ENCODE measurements around the gene TAS2R41. TPM values are rescaled to one million over a fixed set of nuclear protein-coding genes. Genes with fewer than 3 reads are reported as not detected.
"Not testable (repeated sequence)": the region's sequence is repeated elsewhere in the genome, so short reads cannot be mapped to it uniquely, and the experiment has no call there.

TAS2R41 gene
- total RNA-seq, 2 donors from 2014 or later: not detected

DNA sequence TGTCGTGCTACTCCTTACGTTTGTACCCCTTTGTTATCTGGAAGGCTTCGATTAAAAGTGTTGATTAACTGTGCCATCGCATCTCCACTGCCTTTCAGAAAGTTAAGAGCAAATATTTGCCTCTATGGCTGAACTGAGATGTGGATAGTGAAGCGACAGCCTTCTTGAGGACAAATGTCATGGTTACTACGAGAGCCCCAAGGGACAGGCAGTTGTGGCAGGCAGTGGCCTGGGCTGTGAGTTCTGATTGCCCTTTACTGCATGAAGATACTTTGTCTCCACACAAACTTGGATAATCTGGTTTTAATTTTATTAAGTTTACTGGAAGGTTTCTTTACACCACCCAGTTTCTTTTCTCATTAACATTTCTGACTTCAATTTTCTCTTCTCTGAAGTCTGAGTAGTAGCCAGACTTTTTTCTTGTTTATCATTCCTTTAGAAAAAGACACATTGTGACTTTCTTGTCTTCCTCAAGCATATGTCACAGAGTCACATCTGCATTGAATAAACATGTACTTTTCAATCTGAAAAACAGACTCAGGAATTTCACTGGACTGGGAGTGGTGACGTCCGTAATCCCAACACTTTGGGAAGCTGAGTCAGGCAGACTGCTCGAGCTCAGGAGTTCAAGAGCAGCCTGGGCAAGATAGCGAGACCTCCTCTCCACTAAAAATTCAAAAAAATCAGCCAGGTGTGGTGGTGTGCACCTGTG, 1.5 kb downstream of the TAS2R41 start:
- H3K4me3 ChIP-seq: no peak overlapping the region
- TF ChIP-seq, protein P1, sequence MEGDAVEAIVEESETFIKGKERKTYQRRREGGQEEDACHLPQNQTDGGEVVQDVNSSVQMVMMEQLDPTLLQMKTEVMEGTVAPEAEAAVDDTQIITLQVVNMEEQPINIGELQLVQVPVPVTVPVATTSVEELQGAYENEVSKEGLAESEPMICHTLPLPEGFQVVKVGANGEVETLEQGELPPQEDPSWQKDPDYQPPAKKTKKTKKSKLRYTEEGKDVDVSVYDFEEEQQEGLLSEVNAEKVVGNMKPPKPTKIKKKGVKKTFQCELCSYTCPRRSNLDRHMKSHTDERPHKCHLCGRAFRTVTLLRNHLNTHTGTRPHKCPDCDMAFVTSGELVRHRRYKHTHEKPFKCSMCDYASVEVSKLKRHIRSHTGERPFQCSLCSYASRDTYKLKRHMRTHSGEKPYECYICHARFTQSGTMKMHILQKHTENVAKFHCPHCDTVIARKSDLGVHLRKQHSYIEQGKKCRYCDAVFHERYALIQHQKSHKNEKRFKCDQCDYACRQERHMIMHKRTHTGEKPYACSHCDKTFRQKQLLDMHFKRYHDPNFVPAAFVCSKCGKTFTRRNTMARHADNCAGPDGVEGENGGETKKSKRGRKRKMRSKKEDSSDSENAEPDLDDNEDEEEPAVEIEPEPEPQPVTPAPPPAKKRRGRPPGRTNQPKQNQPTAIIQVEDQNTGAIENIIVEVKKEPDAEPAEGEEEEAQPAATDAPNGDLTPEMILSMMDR (IDR thresholded peaks at IDR 0.05): no peak
- H3K27me3 ChIP-seq: no peaks in the 10 kb centered on the region
- H3K9me3 ChIP-seq: no peaks in the 10 kb centered on the region
- H3K36me3 ChIP-seq: no peaks in the 10 kb centered on the region
- H3K4me1 ChIP-seq: no peaks in the 10 kb centered on the region
- DNase-seq: no peak
- no peak overlapping the region for H3K9ac ChIP-seq (ENCODE audit: low read depth in 2 of 2, low read length in 2 of 2)
- H3K27ac ChIP-seq: no peak overlapping the region
- intact Hi-C loops (cut with DNase I): no loop called here

DNA sequence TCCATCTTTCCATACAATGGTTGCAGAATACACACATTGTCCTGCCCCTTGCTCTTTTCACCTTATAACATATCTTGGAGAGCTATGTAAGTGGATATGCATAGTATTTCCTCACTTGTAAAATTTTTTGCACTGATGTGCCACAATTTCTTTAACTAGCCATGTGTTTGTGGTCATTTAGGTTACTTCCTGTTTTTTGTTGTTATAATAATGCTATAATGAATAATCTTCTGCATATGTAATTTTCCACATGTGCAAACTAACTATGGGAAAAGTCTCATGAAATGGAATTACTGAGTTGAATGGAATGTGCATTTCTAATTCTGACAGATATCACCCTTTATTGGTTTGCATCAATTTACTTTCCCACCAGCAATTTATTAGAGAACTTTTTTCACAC, 2.8 kb downstream of the TAS2R41 start:
- intact Hi-C loops (cut with DNase I): no loop called here
- Histone ChIP-seq H3K27ac (no peak overlapping the region), H3K36me3 (no peaks in the 10 kb centered on the region), H3K27me3 (no peaks in the 10 kb centered on the region), H3K9ac (ENCODE audit: low read depth in 2 of 2, low read length in 2 of 2) (no peak overlapping the region), H3K4me1 (no peaks in the 10 kb centered on the region), H3K9me3 (no peaks in the 10 kb centered on the region), H3K4me3 (no peak overlapping the region)
- no peak for DNase-seq
- TF ChIP-seq, protein P1 (IDR thresholded peaks at IDR 0.05): no peak

DNA sequence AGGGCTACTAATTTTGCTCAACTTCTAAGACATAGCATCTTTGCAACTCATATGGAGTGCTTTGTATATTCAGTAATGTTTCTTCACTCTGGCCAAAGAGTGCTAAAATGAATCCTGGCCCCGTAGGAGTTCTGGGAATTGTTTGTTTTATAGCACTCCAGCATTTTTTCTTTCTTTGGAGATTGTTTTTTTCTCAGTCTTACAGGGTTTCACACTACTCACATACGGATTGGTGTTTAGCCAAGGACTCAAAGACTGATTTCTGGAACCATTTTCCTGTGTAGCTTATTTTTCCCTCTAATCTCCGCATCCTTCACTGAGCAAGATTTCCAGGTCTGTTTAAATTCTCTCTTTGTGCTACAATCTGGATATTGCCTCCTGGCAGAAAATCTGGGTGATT, 6.4 kb downstream of the TAS2R41 start:
- TF ChIP-seq, protein P1 (IDR thresholded peaks at IDR 0.05): no peak
- no peak overlapping the region for H3K4me3 ChIP-seq
- H3K27me3 ChIP-seq: no peaks in the 10 kb centered on the region
- no peaks in the 10 kb centered on the region for H3K36me3 ChIP-seq
- no peak overlapping the region for H3K9ac ChIP-seq (ENCODE audit: low read depth in 2 of 2, low read length in 2 of 2)
- no peak overlapping the region for H3K27ac ChIP-seq
- H3K4me1 ChIP-seq: no peaks in the 10 kb centered on the region
- DNase-seq: no peak
- intact Hi-C loops (cut with DNase I): no loop called here
- H3K9me3 ChIP-seq: no peaks in the 10 kb centered on the region

DNA sequence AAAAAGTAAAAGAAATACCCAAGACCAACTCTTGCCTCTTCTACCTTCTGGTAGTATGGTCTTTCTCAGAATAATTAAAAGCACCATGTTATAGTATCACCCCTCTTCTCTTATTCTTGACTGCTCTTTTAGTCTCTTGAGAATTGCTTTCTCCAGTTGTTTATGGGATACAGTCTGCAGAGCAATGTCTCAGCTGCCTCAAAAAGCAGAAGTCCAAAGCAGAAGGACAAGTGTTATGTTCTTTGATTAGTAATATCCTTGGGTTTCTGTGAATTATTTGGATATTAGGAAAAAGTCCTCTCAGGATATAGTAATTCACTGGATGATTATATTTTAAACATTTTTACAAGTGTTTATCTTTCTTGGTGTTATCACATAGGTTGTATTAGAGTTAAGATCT, 7.4 kb downstream of the TAS2R41 start:
- no peak overlapping the region for H3K9ac ChIP-seq (ENCODE audit: low read depth in 2 of 2, low read length in 2 of 2)
- H3K4me1 ChIP-seq: no peaks in the 10 kb centered on the region
- no peaks in the 10 kb centered on the region for H3K36me3 ChIP-seq
- intact Hi-C loops (cut with DNase I): no loop called here
- TF ChIP-seq, protein P1 (IDR thresholded peaks at IDR 0.05): no peak
- no peak for DNase-seq
- H3K27me3 ChIP-seq: no peaks in the 10 kb centered on the region
- H3K4me3 ChIP-seq: no peak overlapping the region
- no peak overlapping the region for H3K27ac ChIP-seq
- no peaks in the 10 kb centered on the region for H3K9me3 ChIP-seq

DNA sequence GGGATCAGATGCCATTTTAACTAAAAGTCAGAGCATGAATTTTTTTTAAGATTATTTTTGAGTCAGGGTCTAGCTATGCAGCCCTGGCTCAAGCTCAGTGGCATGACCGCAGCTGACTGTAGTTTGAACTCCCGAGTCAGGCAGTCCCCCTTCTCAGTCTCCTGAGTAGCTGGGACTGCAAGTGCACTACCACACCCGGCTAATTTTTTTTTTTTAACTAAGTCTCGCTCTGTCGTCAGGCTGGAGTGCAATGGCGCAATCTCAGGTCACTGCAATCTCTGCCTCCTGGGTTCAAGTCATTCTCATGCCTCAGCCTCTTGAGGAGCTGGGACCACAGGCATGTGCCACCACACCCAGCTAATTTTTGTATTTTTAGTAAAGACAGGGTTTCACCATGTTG, 7.8 kb downstream of the TAS2R41 start:
- DNase-seq: no peak
- Histone ChIP-seq H3K27ac (no peak overlapping the region), H3K36me3 (no peaks in the 10 kb centered on the region), H3K9me3 (no peaks in the 10 kb centered on the region), H3K9ac (ENCODE audit: low read depth in 2 of 2, low read length in 2 of 2) (no peak overlapping the region), H3K4me1 (no peaks in the 10 kb centered on the region), H3K4me3 (no peak overlapping the region), H3K27me3 (no peaks in the 10 kb centered on the region)
- intact Hi-C loops (cut with DNase I): no loop called here
- TF ChIP-seq, protein P1 (IDR thresholded peaks at IDR 0.05): no peak

DNA sequence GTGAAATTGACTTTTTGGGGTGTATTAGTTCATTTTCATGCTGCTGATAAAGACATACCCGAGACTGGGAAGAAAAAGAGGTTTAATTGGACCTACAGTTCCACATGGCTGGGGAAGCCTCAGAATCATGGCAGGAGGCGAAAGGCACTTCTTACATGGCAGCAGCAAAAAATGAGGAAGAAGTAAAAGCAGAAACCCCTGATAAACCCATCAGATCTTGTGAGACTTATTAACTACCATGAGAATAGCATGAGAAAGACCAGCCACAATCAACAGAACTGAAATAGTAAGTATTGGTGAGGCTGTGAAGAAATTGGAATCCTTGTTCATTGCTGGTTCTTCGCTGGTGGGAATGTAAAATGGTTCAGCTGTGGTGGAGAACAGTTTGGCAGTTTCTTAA, 8.6 kb downstream of the TAS2R41 start:
- H3K9ac ChIP-seq (ENCODE audit: low read depth in 2 of 2, low read length in 2 of 2); H3K9me3 ChIP-seq; H3K27me3 ChIP-seq; H3K36me3 ChIP-seq; H3K4me3 ChIP-seq; intact Hi-C loops (cut with DNase I); H3K4me1 ChIP-seq; H3K27ac ChIP-seq; DNase-seq: not testable (repeated sequence)

Data from colonic mucosa (tissue), 4 donors.